Fibroblast of pulmonary artery (primary cell): Measurements from ENCODE around the gene NUMB.
"Not testable (repeated sequence)": the region's sequence is repeated elsewhere in the genome, so short reads cannot be mapped to it uniquely, and the experiment has no call there.

ENCODE experiments used
- DNase-seq: peaks from one replicate; pipeline ENCODE4 v3.0.0-alpha.2; 2010; ENCODE audit warnings: low read depth
- H3K4me3 ChIP-seq: replicated peaks from 2 replicates; pipeline ENCODE4 v1.5.1; 2011; ENCODE audit warnings: low read depth, mild to moderate bottlenecking, control low read depth, low read length, moderate library complexity
- TF ChIP-seq, protein P1 (sequence below): IDR thresholded peaks from 2 replicates; pipeline ENCODE4 v1.5.1; 2011; ENCODE audit warnings: mild to moderate bottlenecking, control low read depth, low read length, inconsistent platforms; ENCODE audit errors: missing control alignments

The NUMB gene

DNA sequence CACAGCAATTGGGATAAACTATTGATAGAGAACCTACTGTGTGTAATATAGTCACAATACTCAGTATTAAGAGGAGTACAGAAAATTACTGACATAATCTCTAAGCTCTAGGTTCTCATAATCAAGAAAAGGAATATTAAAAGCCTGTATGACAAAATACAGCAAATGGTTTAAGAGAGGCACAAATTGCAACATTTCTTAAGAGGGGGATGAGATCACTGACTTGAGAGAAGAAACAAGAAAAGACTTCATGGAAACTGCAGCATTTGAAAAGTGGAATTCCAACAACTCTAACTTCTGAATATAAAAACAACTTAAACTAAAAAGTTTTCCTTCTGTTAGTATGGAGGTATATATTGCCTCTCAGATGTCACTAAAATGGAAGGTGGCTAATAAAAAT, 89.7 kb downstream of the NUMB start:
- no peak overlapping the region for H3K4me3 ChIP-seq
- peak; percentile 30 for DNase-seq
- TF ChIP-seq, protein P1, sequence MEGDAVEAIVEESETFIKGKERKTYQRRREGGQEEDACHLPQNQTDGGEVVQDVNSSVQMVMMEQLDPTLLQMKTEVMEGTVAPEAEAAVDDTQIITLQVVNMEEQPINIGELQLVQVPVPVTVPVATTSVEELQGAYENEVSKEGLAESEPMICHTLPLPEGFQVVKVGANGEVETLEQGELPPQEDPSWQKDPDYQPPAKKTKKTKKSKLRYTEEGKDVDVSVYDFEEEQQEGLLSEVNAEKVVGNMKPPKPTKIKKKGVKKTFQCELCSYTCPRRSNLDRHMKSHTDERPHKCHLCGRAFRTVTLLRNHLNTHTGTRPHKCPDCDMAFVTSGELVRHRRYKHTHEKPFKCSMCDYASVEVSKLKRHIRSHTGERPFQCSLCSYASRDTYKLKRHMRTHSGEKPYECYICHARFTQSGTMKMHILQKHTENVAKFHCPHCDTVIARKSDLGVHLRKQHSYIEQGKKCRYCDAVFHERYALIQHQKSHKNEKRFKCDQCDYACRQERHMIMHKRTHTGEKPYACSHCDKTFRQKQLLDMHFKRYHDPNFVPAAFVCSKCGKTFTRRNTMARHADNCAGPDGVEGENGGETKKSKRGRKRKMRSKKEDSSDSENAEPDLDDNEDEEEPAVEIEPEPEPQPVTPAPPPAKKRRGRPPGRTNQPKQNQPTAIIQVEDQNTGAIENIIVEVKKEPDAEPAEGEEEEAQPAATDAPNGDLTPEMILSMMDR: no peak

DNA sequence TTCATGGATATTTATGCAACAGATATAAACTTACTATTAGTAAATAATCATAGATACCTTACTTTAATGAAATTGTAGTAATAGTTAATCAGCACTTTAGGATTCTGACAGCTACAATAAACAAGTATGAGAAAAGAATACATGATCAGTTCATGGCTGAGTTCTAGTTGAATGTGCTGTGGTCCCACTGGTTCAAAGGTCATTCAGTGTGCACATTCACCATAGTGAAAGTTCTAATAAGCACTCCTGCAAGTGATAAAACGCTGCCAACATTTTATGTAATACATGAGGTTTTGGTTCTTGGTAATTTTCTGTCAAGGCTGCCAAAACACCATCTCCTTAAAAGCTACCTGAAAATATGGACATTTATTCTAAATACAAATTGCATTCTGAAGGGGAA, 92.6 kb downstream of the NUMB start:
- DNase-seq: peak; percentile 28
- TF ChIP-seq, protein P1: no peak
- no peak overlapping the region for H3K4me3 ChIP-seq

DNA sequence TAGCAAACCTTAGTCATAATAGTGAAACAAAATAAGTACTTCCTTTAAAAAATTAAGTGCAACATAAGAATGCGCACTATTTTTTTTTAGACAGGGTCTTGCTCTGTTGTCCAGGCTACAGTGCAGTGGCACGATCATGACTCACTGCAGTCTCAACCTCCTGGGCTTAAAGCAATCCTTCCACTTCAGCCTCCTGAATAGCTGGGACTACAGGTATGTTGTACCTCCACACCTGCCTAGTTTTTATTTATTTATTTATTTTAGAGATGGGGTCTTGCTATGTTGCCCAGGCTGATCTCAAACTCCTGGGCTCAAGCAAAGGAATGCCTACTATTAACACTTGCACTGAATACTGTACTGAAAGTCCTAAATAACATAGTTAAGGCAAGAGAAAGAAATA, 93.8 kb downstream of the NUMB start:
- no peak overlapping the region for H3K4me3 ChIP-seq
- TF ChIP-seq, protein P1: no peak
- no peak for DNase-seq

DNA sequence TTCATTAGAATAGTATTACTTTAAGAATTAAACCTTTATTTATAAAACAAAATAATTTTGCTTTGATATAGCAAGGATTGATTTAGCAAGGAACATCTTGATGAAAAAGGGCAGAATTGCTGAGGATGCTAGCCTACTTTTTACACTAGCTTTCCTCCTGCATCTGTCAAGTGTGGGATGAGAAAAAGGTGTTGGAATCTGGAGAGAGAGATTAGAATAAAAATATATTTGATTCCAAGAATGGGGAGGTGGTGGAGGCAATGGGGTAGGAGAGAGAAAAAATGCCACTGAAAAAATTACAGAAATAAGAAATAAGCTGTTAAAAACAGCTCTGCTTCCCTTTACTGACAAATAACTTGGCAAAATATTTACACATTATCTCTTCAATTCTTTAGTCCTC, 98.9 kb downstream of the NUMB start:
- H3K4me3 ChIP-seq: no peak overlapping the region
- TF ChIP-seq, protein P1: no peak
- DNase-seq: no peak

DNA sequence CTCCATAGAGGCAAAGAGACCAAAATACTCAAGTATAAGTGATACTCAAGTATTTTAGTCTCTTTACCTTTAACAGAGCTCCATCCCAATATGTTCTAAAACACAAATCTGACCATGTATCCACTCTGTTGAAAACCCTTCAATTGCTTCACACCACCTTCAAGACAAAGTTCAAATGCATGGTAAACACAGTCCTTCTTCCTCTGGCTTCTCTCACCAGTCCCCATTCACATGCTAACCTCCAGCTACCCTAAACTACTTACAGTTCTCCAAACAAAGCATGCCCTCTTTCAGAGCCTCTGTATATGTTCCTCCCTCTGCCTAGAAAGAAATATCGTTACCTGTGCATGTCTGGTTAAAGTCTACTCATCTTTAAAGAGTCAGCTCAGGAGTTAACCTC, 100.2 kb downstream of the NUMB start:
- no peak overlapping the region for H3K4me3 ChIP-seq
- TF ChIP-seq, protein P1: no peak
- no peak for DNase-seq

DNA sequence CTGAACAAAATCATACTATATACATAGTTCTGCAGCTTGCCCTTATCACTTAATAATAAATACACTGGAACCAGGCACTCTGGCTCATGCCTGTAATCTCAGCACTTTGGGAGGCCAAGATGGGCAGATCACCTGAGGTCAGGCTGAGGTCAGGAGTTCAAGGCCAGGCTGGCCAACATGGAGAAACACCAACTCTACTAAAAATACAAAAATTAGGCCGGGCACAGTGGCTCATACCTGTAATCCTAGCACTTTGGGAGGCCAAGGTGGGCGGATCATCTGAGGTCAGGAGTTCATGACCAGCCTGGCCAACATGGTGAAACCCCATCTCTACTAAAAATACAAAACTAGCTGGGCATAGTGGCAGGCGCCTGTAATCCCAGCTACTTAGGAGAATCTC, 109.3 kb downstream of the NUMB start:
- DNase-seq, H3K4me3 ChIP-seq: not testable (repeated sequence)

DNA sequence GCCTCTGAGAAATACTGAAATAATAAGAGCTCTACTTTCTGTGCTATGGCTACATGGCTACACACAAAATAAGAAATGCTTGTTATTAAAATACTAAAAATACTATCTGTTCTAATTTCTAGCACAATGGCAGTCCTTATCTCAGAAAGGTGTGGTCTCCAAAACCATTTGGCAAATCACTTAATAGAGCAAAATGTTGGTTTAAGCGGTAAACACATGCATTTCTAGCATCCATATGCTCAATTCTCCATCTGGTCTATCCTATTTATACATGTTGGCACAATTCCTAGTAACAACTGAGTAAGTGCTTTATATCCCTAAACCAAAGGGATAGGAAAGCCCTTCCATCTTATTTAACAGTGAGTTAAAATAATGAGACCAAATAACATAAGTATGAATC, 114.0 kb downstream of the NUMB start:
- TF ChIP-seq, protein P1: no peak
- H3K4me3 ChIP-seq: no peak overlapping the region
- DNase-seq: no peak

DNA sequence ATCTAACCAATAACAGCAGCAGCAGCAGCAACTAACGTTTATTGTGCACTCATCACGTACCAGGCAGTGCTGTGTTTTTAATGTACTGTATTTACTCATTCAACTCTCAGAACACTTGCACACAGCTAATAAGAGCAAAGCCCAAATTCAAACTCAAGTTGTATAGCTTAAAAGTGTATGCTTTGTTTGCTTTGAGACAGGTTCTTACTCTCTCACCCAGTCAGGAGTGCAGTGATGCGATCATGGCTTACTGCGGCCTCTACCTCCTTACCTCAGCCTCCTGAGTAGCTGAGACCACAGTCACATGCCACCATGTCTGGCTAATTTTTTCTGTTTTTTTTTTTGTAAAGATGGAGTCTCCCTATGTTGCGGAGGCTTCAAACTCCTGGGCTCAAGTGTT, 115.7 kb downstream of the NUMB start:
- no peak overlapping the region for H3K4me3 ChIP-seq
- TF ChIP-seq, protein P1: no peak
- no peak for DNase-seq
